Hepatic stellate cell (primary cell): ENCODE measurements around the gene APRT.

Experiments used
- DNase-seq: peaks from one replicate; pipeline ENCODE4 v3.0.0; 2011; ENCODE audit warnings: low spot score

Gene APRT

DNA sequence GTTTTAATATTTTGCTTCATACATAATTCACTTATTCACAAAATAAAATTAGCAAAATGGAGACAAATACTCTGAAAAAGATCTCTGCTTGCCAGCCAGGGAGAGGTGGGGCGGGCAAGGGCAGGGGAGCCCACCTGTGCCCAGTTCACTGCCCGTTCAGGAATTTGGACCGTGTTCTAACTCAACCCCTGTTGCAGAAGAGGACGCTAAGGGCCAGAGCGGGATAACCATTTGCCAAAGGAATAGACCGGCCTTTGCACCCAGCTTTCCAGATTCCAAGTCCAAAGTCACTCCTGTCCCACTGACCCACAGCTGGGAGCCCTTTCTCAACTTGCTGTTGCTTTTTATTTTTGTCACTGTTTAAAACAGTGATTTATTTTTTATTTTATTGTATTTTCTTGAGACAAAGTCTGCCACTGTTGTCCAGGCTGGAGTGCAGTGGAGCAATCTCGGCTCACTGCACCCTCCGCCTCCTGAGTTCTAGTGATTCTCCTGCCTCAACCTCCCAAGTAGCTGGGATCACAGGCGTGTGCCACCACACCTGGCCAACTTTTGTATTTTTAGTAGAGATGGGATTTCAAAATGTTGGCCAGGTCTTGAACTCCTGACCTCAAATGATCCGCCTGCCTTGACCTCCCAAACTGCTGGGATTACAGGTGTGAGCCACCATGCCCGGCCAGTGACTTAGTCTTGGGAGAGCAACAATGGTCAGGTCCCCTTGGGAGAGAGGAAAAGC, 24.0 kb downstream of the APRT start:
- no peak for DNase-seq

GRCh38 chr16:88785106-88785924, 26.4 kb downstream of the APRT start, which contains the start of gene PIEZO1:
Gene PIEZO1, minus strand, starts transcription at chr16:88785220. Its CDS starts 256 bp downstream, at chr16:88784964.
- peak; percentile 78 for DNase-seq

DNA sequence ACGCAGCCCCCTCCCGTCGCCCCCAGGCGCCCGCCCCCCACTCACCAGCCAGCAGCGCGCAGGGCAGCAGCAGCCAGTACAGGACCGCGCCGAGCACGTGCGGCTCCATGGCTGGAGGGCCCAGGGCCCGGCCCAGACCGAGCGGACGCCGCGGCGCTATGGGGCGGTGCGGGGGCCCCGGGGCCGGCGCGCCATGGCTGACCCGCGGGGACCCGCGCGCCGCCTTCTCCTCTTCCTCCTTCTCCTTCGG, 26.9 kb downstream of the APRT start:
- no peak for DNase-seq

DNA sequence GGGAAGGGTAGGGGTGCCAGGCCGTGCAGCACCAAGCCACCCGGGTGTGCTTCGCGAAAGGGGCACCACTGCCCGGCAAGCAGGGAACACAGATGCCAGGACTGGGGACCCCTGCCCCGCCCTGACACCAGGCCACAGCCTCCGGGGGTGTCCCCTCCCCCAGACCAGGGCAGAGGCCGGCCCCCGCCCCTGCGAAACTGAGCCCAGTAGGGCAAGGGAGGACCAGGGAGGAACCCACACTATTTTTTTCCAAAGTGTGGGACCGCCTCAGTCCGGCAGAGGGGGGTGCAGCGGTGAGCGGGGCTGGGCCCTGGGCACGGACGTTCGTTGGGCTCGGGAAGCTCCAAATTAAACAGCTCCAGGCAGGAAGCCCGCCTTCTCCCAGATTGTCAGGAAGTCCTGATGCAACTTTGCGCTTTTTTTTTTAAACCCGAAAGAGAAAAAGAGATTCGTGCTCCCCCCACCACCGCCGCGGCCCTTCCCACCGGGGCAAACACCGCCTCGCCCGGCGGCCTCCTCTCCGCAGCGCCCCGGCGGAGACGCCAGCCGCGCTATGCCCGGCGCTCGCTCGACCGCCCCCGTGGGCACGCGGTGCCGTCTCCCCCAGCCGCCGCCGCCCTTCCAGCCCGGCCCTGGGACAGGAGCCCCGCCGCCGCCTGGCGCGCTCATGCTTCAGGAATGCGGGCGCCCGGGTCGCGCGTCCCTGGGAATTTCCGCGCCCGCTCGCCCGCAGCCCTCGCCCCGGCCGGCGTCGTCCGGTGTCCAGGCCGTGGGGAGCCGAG, 27.5 kb downstream of the APRT start:
- DNase-seq, result peak; percentile 83

DNA sequence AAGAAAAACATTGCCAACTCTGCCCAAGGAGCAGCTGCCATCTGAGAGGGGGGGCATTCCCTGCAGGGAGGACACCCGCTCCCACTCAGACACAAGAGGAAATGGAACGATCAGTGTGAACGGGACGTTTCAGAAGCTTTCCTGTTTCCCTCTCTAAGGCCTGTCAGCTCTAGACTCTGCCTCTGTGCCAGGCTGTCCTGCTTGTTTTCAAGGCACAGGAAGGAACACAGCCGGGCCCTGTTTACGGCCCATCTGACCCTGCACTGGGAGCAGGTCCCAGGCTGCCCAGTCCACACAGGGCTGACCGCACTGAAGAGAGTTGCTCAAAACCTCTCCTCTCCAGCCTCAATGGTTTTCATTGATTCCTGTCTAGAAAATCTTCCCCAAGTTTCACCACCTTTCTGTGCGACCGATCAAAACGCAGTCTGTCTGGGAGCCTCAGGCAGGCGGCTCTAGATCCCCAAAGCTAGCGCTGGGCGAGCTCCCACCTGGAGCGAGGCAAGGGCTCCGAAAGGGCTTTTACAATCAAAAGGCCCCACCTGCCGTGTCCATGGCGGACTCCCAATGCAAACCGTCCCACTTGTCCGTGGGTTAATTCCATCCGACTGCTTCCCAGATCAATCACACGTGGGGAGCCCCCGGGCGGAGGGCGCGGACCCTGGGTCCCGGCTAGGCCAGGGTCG, 28.2 kb downstream of the APRT start:
- DNase-seq, result no peak

- peak; percentile 90 for DNase-seq
These were observed 29.0 kb downstream of the APRT start for GRCh38 chr16:88782454-88783390.

DNA sequence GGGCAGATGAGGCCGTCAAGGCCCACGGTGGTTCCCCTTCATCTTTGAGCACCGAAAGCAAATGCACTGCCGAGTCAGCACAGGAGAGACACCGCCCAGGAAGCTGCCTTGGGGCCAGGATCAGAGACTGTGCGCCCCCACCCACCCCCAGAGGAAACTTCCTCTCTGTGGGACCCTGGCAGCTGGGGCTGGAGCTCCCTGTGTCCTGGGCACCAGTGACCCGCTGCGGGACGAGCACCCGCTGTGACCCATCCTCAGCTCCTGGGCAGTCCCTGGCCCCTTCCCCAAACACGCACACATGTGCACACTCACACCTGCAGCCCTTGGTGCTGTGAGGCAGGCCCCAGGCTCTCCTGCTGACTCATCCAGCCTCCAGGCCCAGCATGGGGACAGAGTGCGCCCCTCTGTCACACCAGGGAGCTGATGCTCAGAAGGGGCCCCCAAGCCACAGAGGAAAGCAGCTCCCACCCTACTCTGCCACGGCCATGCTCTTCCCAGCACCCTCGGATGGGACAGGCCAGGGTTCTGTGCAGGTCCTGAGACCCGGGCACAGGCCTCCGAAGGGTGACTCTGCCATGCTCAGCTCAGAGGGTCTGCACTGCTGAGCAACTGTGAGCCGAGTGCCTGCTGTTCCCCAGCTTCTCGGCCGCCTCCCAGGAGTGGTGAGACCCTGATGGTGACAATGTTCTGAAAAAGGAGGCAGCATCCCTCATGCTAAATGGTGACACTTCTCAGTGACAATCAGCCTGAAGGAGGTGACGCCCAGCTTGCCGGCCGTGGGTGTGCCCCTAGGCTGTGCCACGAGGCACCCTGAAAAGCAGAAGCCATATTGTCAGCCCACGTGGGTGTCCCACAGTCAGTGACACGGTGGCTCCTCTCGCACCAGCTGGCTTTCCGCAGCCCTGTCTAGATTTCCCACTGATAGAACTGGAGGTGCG, 30.3 kb downstream of the APRT start:
- DNase-seq, result no peak

DNA sequence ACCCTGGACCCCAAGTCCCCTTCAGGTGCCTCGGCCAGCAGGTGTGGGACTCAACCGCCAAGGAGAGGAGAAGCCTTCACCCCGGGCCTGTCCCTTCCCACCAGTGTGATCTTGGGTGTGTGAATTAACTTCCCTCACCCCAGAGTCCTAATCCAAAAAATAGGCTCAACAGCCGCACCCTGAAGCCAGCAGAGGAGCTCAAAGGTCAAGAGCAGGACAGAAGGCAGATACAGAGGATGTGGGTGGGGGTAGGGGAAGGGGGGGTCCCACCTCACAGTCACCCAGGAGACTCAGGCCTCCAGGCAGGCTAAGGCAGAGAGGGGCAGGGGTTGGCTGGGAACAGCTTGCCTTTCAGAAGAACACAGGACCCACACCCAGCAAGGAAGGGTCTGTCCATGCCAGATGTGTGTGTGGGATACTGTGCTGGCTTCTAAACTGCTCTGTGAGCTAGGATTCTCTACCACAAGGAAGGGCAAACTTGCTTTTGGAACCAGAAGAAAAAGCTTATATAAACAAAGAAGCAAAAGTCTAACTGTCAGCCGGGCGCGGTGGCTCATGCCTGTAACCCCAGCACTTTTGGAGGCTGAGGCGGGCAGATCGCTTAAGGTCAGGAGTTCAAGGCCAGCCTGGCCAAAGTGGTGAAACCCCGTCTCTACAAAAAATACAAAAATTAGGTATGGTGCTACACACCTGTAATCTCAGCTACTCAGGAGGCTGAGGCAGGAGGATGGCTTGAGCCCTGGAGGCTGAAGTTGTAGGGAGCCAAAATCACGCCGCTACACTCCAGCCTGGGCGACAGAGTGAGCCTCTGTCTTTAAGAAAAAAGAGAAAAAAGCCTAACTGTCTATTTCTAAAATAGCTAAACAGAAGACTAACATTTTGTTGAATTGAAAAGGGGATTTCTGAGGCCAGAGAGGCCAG, 31.3 kb downstream of the APRT start:
- no peak for DNase-seq

DNA sequence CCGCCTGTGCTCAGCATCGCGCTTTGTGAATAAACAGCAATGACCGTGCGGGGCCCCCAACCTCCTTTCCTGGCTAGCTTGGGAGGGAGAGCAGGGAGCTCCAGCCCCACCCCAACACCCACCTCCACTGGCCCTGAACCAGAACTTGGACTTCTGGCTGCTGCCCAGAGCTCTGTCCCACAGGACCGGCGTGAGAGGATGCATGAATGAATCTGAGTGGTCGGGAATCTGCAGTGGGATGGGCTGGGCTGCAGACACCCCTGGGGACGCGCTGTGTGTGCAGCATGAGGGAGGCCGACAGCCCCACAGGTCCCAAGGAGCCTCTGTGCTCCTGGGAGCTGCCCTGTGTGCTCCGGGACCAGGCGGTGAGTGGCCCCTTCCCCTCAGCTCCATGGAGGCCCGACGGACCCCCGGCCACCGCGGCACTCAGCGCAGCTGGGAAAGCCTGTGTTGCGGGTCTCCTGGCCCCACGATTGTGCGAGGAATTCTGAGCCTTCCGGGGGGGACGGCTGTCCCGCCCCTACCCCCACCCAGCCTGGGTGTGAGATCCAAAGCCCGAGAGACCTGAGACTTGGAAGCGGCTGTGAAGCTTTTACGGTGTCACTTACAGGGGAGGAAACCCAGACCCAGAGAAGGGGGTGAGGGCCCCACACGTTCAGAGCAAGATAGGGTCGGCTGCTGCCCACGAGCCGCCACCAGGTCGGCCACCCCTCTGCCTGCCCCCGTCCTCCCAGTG, 32.2 kb downstream of the APRT start:
- DNase-seq, result no peak

DNA sequence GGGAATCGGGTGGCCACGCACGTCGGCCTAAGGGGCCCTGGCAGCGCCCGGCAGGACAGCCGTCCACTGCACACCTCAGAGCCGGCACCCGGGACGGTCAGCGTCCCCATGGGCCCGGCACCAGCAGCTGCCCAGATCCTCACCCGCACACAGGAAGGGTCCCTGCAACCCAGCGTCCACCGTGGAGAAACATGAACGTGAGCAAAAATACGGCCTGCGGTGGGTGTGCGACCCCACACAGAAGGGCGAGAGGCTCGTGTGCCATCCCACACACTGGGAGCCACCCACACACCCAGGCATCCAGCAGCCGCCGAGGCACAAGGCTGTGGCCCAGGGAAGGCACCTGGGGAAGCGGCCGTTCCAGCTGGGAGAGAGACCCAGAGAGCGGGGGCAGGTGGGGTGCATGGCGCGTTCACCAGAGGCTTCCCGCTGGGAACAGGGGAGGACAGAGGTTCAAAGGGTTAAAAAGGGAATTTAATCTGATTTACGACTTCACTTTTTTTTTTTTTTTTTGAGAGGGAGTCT, 33.1 kb downstream of the APRT start:
- DNase-seq, result no peak

DNA sequence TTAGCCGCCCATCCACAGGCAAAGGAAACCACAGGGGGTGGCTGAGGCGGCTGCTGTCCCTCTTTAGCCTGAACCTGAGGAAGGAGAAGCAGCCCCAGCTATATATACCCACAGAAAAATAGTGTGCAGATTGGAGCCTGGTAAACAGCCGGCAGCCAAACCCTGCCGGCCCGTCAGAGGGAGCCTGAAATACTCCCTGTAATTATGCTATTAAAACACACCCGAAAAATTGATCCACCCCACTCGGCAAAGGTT, 33.5 kb downstream of the APRT start:
- DNase-seq, result no peak

DNA sequence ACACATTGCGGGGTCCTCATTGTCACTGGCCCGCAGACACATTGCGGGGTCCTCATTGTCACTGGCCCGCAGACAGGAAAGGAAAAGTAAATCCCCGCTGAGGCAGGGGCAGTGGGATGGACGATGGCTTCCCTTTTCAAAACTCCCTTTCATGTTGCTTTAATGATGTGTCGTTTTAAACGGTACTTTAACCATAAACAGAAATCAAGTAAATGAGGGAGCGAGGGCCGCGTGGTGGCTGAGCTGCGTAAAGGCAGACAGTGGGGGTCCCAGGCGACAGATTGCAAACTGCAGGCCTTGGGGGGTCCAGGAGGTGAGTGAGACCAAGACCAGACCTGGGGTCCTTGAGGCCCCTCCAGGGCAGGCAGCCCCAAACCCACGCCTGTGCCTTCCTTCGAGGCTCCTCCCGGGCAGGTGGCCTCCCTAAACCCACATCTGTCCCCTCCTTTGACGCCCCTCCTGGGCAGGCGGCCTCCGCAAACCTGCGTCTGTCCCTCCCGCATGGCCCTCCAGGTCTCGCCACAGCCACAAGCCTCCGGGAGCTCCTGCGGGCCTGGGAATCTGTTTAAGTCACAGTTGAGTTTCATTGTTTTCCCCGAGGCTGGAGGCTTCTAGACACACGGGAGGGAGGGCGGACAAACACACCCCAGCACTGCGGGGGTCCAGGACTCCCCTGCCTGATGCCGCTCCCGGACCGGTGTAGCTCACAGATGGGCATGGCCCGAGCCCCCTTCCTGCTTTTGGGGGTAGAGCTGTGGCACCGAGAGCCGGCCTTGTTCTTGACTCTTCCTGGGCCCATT, 34.1 kb downstream of the APRT start:
- DNase-seq, result no peak

GRCh38 chr16:88775825-88776224, 35.9 kb downstream of the APRT start:
- DNase-seq, result no peak

GRCh38 chr16:88774544-88775393, 37.0 kb downstream of the APRT start:
- no peak for DNase-seq

GRCh38 chr16:88773812-88774291, 37.9 kb downstream of the APRT start:
- DNase-seq, result peak; percentile 89
